GM18507 (cell line): ENCODE data around the gene STAB2.
"Not testable (repeated sequence)": the region's sequence is repeated elsewhere in the genome, so short reads cannot be mapped to it uniquely, and the experiment has no call there.

Source experiments
- DNase-seq: peaks from one replicate; pipeline ENCODE4 v3.0.0; 2011; ENCODE audit warnings: low read depth; ENCODE audit not compliant: insufficient read length; ENCODE audit errors: extremely low spot score
- FAIRE-seq: peaks from 2 replicates; lab custom pipeline; 2011; peaks lifted over from hg19 to GRCh38; lab: Jason Lieb, UNC

The STAB2 gene

GRCh38 chr12:103640410-103640809 lies 53.3 kb downstream of the STAB2 start:
- no peak for DNase-seq
- no peak for FAIRE-seq

DNA sequence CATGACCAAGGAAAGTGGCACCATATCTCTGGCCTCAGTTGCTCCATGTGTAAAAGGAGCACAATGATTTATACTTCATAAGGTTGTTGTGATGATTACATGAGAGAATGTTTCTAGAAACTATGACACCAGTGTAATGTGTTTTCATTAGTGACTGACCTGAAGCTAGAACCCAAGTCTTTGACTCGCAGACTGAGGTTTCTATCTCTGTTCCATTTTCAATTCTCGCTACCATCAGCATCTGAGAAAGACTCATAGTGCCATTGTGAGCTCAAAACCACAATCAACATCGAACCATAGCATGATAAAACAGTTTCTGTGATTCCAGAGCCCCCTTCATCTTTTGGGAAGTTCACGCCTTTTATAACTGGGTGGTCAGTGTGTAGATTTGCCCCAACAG lies 53.8 kb downstream of the STAB2 start:
- no peak for FAIRE-seq

GRCh38 chr12:103642240-103642864 lies 55.3 kb downstream of the STAB2 start:
- DNase-seq (no peak), FAIRE-seq (no peak)

More for the DNA sequence above, 53.8 kb downstream of the STAB2 start:
- no peak for DNase-seq

DNA sequence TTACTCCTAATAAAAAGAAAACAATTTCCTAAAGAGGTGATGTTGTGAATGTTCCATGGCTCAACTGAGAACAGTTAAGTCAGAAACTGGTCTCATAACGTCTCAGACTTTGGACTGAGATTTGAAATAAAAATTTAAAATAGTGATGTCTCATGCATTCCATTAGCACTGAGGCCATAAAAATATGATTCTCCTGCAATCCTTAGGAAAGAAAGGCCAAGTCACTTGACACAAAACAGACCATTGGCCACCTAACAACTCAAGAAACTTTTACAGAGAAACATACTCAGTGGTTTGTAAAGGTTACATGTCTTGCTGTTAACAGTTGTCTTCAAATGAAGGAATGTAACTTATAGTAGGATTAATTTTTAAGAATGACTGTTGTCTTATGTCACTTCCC lies 58.1 kb downstream of the STAB2 start:
- no peak for FAIRE-seq
- no peak for DNase-seq

- no peak for DNase-seq
- no peak for FAIRE-seq
Observed at GRCh38 chr12:103647267-103647666, 60.2 kb downstream of the STAB2 start.

DNA sequence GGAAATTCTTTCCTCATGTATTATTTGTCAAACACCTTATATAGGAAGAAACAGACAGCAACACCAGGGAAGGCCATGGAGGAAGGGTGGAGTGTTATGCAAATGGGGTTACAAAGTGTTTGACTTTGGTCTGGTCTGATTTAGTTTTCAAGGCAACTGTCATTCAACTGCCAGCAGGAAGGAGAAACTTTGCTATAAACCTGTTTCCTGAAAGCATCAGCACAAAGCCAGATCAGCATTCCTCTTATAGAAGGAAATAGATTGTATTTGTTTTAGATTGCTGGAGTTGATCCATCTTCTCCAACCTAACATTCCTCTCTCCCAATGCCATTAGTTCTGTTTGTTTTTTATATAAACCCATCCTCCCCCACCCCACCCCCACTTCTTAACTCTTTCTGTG lies 65.7 kb downstream of the STAB2 start:
- FAIRE-seq, result no peak
- DNase-seq, result no peak

- not testable (repeated sequence) for DNase-seq, FAIRE-seq
Observed at GRCh38 chr12:103653568-103654173, 66.6 kb downstream of the STAB2 start.

DNA sequence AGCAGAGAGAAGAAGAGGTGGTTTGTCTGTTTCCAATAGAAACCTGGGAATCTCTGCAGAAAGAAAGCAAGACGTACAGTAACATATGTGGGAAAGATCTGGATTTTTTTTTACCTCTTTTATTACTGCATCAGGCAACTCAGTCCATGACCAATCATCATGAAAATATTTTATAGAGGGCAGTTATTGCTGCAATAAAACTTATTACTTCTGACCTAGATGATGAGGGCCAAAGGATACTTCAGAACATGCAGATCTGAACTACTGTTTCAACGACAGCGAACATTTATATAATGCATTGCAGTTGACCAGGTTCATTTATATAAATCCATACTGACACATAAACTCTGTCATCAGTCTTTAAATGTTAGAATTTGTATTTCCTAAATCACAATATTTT lies 67.7 kb downstream of the STAB2 start:
- DNase-seq, result no peak
- no peak for FAIRE-seq

- FAIRE-seq, result no peak
Observed at GRCh38 chr12:103656291-103656690, 69.2 kb downstream of the STAB2 start.

GRCh38 chr12:103657331-103657730 lies 70.3 kb downstream of the STAB2 start:
- FAIRE-seq, result no peak
- no peak for DNase-seq

More at GRCh38 chr12:103656291-103656690, 69.2 kb downstream of the STAB2 start:
- no peak for DNase-seq

- DNase-seq (no peak), FAIRE-seq (no peak)
Observed at GRCh38 chr12:103664626-103665025, 77.6 kb downstream of the STAB2 start.

DNA sequence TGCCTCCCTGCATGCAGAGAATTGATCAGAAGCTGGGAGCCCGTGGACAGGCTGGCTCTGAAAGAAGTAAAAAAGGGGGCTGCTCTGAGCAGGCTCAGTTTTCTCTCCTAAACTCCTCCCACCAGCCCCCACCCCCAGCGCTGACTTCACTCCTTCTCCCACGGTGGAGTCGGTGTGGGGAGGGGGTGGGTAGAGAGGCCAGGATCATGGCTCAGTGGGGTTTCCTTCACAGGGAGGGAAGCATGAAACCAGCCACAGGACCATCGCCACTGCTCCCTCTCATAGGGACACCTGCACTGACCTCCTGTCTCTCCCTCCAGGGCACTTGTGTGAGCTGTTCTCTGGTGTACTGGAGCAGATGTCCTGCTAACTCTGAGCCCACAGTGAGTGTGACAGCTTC lies 78.9 kb downstream of the STAB2 start:
- FAIRE-seq (no peak), DNase-seq (no peak)

DNA sequence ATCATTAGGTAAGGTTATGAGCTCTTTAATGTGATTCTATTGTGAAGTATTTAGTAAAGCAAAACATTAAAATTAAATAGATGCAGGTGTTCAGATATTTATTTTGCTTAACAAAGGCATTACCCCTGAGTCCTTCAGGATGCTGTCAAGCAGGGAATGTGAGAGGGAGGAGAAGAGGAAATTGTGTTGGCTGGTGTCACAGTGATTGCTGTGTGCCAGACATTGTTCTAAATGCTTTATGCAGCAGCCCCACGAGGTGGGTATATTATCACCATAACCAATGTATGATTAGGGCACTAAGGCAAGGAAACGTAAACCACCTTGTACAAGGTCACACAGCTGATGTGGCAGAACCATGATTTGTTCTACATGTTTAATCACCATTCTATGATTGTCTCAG lies 80.1 kb downstream of the STAB2 start:
- DNase-seq, result no peak
- no peak for FAIRE-seq

GRCh38 chr12:103668520-103668919 lies 81.4 kb downstream of the STAB2 start:
- FAIRE-seq, result no peak
- DNase-seq, result no peak

GRCh38 chr12:103671367-103671766 lies 84.3 kb downstream of the STAB2 start:
- FAIRE-seq (no peak), DNase-seq (no peak)

GRCh38 chr12:103672401-103673119 lies 85.5 kb downstream of the STAB2 start:
- FAIRE-seq, result no peak
- no peak for DNase-seq

- DNase-seq (no peak), FAIRE-seq (no peak)
Observed at GRCh38 chr12:103673487-103673886, 86.4 kb downstream of the STAB2 start.

DNA sequence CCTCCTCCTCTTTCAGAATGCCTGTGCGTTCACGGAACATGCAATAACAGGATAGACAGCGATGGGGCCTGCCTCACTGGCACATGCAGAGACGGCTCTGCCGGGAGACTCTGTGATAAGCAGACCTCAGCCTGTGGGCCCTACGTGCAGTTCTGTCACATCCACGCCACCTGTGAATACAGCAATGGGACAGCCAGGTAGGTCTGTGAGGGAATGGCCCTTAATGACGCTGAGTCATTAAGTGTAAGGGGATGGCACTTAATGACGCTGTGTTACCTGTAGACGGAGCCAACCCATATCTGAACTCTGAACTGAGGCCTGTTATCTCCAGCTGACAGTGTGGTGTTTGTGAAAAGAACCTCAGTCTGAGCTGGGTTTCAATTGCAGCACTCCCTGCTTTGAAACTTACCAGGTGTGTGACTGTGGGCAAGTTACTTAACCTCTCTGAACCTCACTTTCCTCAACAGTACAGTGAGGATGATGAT lies 86.9 kb downstream of the STAB2 start:
- DNase-seq, result no peak

DNA sequence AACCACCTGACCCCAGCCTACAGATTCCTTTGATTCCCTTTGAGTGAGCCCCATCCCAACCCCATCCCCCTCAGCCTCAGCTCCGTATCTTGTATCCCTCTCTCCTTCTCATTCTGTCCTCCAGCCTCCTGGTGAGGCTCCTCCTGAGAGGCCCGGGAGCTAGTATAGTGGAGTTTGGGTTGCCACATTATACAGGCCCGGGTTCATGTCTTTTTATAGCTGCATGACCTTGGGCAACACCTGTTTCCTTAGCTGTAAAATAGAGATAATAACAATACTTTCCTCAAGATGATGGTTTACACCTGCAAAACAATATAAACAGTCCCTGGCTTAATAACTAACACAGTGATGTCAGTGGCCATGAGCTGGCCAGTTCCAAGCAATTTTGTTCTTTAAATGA lies 89.8 kb downstream of the STAB2 start:
- FAIRE-seq (no peak), DNase-seq (no peak)

More for the DNA sequence above, 86.9 kb downstream of the STAB2 start:
- FAIRE-seq, result no peak

- FAIRE-seq (no peak), DNase-seq (no peak)
Observed at GRCh38 chr12:103677341-103677740, 90.3 kb downstream of the STAB2 start.

GRCh38 chr12:103677905-103678304 lies 90.8 kb downstream of the STAB2 start:
- no peak for FAIRE-seq
- no peak for DNase-seq
